Esophagus muscularis mucosa (tissue), 4 donors: ENCODE data around the gene EDIL3. TPM values are rescaled to one million over a fixed set of nuclear protein-coding genes. Genes with fewer than 3 reads are reported as not detected.

Experiments
- DNase-seq: peaks from one replicate; pipeline ENCODE4 v3.0.0-alpha.2; 2017; ENCODE audit errors: extremely low spot score
- H3K27ac ChIP-seq, 4 donors: fragments of 200-600 bp; sonication (generic); replicated peaks in 1 of 4; 1 replicate in 3 of 4; 2 replicates in 1 of 4; pipeline ENCODE4 v1.5.1; 2016 to 2019; ENCODE audit warnings: mild to moderate bottlenecking in 1 of 4
- H3K27me3 ChIP-seq, 4 donors: fragments of 200-600 bp; sonication (generic); one replicate each; pipeline versions ENCODE4 v1.5.1 to v1.6.0; 2016 to 2019
- H3K36me3 ChIP-seq, 4 donors: fragments of 200-600 bp; sonication (generic); one replicate each; pipeline ENCODE4 v1.5.1; 2016 to 2019
- H3K4me1 ChIP-seq, 4 donors: fragments of 200-600 bp; sonication (generic); one replicate each; pipeline ENCODE4 v1.5.1; 2016 to 2019
- H3K4me3 ChIP-seq, 4 donors: fragments of 200-600 bp; sonication (generic); 1 replicate in 2 of 4; 2 replicates in 2 of 4; pipeline ENCODE4 v1.5.1; 2016 to 2019; ENCODE audit warnings: mild to moderate bottlenecking in 4 of 4, moderate library complexity in 1 of 4
- H3K9me3 ChIP-seq, 4 donors: fragments of 200-600 bp; sonication (generic); 1 replicate in 3 of 4; 2 replicates in 1 of 4; pipeline ENCODE4 v1.5.1; 2016 to 2019
- CTCF ChIP-seq, 3 experiments: fragments of 200-600 bp in 2 of 3; fragments of 450-650 bp in 1 of 3; sonication (generic) in 2 of 3; IDR thresholded peaks; one replicate each; pipeline ENCODE4 v1.5.1; 2017 to 2019; ENCODE audit warnings: antibody characterized with exemption in 3 of 3, mild to moderate bottlenecking in 2 of 3, moderate library complexity in 1 of 3
- EP300 ChIP-seq: sonication (generic); formaldehyde crosslinking; IDR thresholded peaks from one replicate; pipeline ENCODE4 v1.6.1; 2017; ENCODE audit warnings: antibody characterized with exemption
- POLR2A ChIP-seq: fragments of 450-650 bp; IDR thresholded peaks from one replicate; pipeline ENCODE4 v1.6.1; 2017; ENCODE audit warnings: antibody characterized with exemption, moderate library complexity, mild to moderate bottlenecking, low read depth
- POLR2AphosphoS5 ChIP-seq, 2 donors: sonication (generic); formaldehyde crosslinking; IDR thresholded peaks; one replicate each; pipeline ENCODE4 v1.6.1; 2017; ENCODE audit warnings: antibody characterized with exemption in 2 of 2
- WGBS: methylation state at CpG from one replicate; pipeline ENCODE4 v1.1.5; 2018; 5-methylcytosine and 5-hydroxymethylcytosine counted together
- intact Hi-C: fragments of 100-400 bp; cut with DNase I; formaldehyde crosslinking; loops from one replicate; pipeline ENCODE4 v1.15.1; 2023
- total RNA-seq, 4 donors: library from RNA; depleted of rRNA; stranded (reverse); fragments of >200 nt; gene quantifications; one replicate each; pipeline versions ENCODE4 v1.1.0 to v1.2.1, GENCODE V29; 2016

Gene EDIL3
- total RNA-seq, 4 donors from 2014 or later, result 10.0 to 17.9 (median 10.8) TPM

GRCh38 chr5:84251503-84251902, 133.2 kb downstream of the EDIL3 start:
- Histone ChIP-seq H3K4me3 (no peak overlapping the region), H3K27me3 (no peaks in the 10 kb centered on the region), H3K27ac (no peak overlapping the region), H3K9me3 (no peaks in the 10 kb centered on the region), H3K4me1 (no peaks in the 10 kb centered on the region), H3K36me3 (no peaks in the 10 kb centered on the region)
- 67% methylated on average over 1 of the region's 1 CpG for WGBS
- intact Hi-C loops, result no loop called here
- DNase-seq, result no peak
- TF ChIP-seq EP300 (no peak), POLR2A (no peak), CTCF (IDR thresholded peaks at IDR 0.05) (no peak), POLR2AphosphoS5 (IDR thresholded peaks at IDR 0.05) (no peak)

GRCh38 chr5:84249918-84250630, 134.6 kb downstream of the EDIL3 start:
- TF ChIP-seq EP300, result no peak
- no peak for TF ChIP-seq CTCF (IDR thresholded peaks at IDR 0.05)
- no peak for TF ChIP-seq POLR2A
- TF ChIP-seq POLR2AphosphoS5 (IDR thresholded peaks at IDR 0.05), result no peak
- WGBS, result 73% methylated on average over 4 of the region's 4 CpGs
- intact Hi-C loops, result no loop called here
- no peaks in the 10 kb centered on the region for H3K36me3 ChIP-seq
- DNase-seq, result no peak
- no peaks in the 10 kb centered on the region for H3K27me3 ChIP-seq
- no peaks in the 10 kb centered on the region for H3K4me1 ChIP-seq
- no peaks in the 10 kb centered on the region for H3K9me3 ChIP-seq
- H3K4me3 ChIP-seq, result no peak overlapping the region
- H3K27ac ChIP-seq, result no peak overlapping the region

- H3K27ac ChIP-seq, result no peak overlapping the region
- no peaks in the 10 kb centered on the region for H3K27me3 ChIP-seq
- 71% methylated on average over 4 of the region's 4 CpGs for WGBS
- H3K36me3 ChIP-seq, result no peaks in the 10 kb centered on the region
- no peaks in the 10 kb centered on the region for H3K4me1 ChIP-seq
- DNase-seq, result no peak
- no peak for TF ChIP-seq CTCF (IDR thresholded peaks at IDR 0.05)
- TF ChIP-seq POLR2AphosphoS5 (IDR thresholded peaks at IDR 0.05), result no peak
- no peak for TF ChIP-seq POLR2A
- TF ChIP-seq EP300, result no peak
- no peak overlapping the region for H3K4me3 ChIP-seq
- intact Hi-C loops, result no loop called here
- H3K9me3 ChIP-seq, result no peaks in the 10 kb centered on the region
Observed at GRCh38 chr5:84248013-84248412, 136.7 kb downstream of the EDIL3 start.

GRCh38 chr5:84242286-84242685, 142.4 kb downstream of the EDIL3 start:
- H3K4me3 ChIP-seq, result no peak overlapping the region
- TF ChIP-seq CTCF (IDR thresholded peaks at IDR 0.05) (no peak), EP300 (no peak), POLR2A (no peak), POLR2AphosphoS5 (IDR thresholded peaks at IDR 0.05) (no peak)
- H3K4me1 ChIP-seq, result no peaks in the 10 kb centered on the region
- H3K36me3 ChIP-seq, result no peaks in the 10 kb centered on the region
- no peak overlapping the region for H3K27ac ChIP-seq
- no peaks in the 10 kb centered on the region for H3K9me3 ChIP-seq
- no peak for DNase-seq
- 57% methylated on average over 3 of the region's 3 CpGs for WGBS
- intact Hi-C loops, result no loop called here
- no peaks in the 10 kb centered on the region for H3K27me3 ChIP-seq

- H3K4me3 ChIP-seq, result no peak overlapping the region
- intact Hi-C loops, result no loop called here
- no peaks in the 10 kb centered on the region for H3K4me1 ChIP-seq
- H3K9me3 ChIP-seq, result no peaks in the 10 kb centered on the region
- TF ChIP-seq EP300, result no peak
- no peak for TF ChIP-seq POLR2A
- no peak for TF ChIP-seq CTCF (IDR thresholded peaks at IDR 0.05)
- TF ChIP-seq POLR2AphosphoS5 (IDR thresholded peaks at IDR 0.05), result no peak
- DNase-seq, result no peak
- no peaks in the 10 kb centered on the region for H3K36me3 ChIP-seq
- no peaks in the 10 kb centered on the region for H3K27me3 ChIP-seq
- 57% methylated on average over 2 of the region's 2 CpGs for WGBS
- H3K27ac ChIP-seq, result no peak overlapping the region
Observed at GRCh38 chr5:84239494-84239893, 145.2 kb downstream of the EDIL3 start.
